Right lobe of liver (tissue), 4 donors: ENCODE results near the gene OR5V1.

Experiments
- CTCF ChIP-seq, 4 donors: fragments of 200-600 bp in 3 of 4; fragments of 450-650 bp in 1 of 4; IDR thresholded peaks; one replicate each; pipeline versions ENCODE4 v1.5.1 to v1.8.0; 2016 to 2022; ENCODE audit warnings: antibody characterized with exemption in 4 of 4, mild to moderate bottlenecking in 2 of 4
- POLR2A ChIP-seq: fragments of 450-650 bp; IDR thresholded peaks from one replicate; pipeline ENCODE4 v1.6.1; 2017; ENCODE audit warnings: antibody characterized with exemption, mild to moderate bottlenecking
- donor health status: DM: no; HTN: no; CAD: no.
- donor health status: DM: no; HTN: no; CAD: no.
- donor health status: DM: no; HTN: yes; CAD: no.

GRCh38 chr6:29388533-29388932 is 19.9 kb upstream of the OR5V1 start:
- TF ChIP-seq CTCF (IDR thresholded peaks at IDR 0.05) (no peak), POLR2A (no peak)
